Hepatocyte (in vitro differentiated cells): Measurements from ENCODE around the gene ZNF558. TPM values are rescaled to one million over a fixed set of nuclear protein-coding genes. Genes with fewer than 3 reads are reported as not detected.

Experiments used
- DNase-seq: peaks from one replicate; pipeline ENCODE4 v3.0.0-alpha.2; 2016; ENCODE audit warnings: low spot score
- H2AFZ ChIP-seq: fragments of 200-600 bp; sonication (generic); 2 replicates; pipeline ENCODE4 v1.6.0; 2016; ENCODE audit warnings: antibody characterized with exemption, mild to moderate bottlenecking
- H3K27ac ChIP-seq: fragments of 200-600 bp; sonication (generic); 2 replicates; pipeline ENCODE4 v1.5.1; 2016; ENCODE audit warnings: mild to moderate bottlenecking
- H3K27me3 ChIP-seq: fragments of 200-600 bp; sonication (generic); 2 replicates; pipeline ENCODE4 v1.6.1; 2016
- H3K36me3 ChIP-seq: fragments of 200-600 bp; sonication (generic); replicated peaks from 2 replicates; pipeline ENCODE4 v1.5.1; 2016; ENCODE audit warnings: low read depth; ENCODE audit not compliant: insufficient read depth
- H3K4me1 ChIP-seq: fragments of 200-600 bp; sonication (generic); 2 replicates; pipeline ENCODE4 v1.5.1; 2016; ENCODE audit warnings: mild to moderate bottlenecking, moderate library complexity; ENCODE audit not compliant: insufficient read depth
- H3K4me2 ChIP-seq: fragments of 200-600 bp; sonication (generic); 2 replicates; pipeline ENCODE4 v1.6.0; 2016
- H3K4me3 ChIP-seq: fragments of 200-600 bp; sonication (generic); 2 replicates; pipeline ENCODE4 v1.5.1; 2016; ENCODE audit warnings: mild to moderate bottlenecking
- H3K79me2 ChIP-seq: fragments of 200-600 bp; sonication (generic); 2 replicates; pipeline ENCODE4 v1.6.0; 2017; ENCODE audit warnings: mild to moderate bottlenecking
- H3K9me2 ChIP-seq: fragments of 200-600 bp; sonication (generic); replicated peaks from 2 replicates; pipeline ENCODE4 v1.6.0; 2017; ENCODE audit warnings: mild to moderate bottlenecking; ENCODE audit not compliant: insufficient read depth
- H3K9me3 ChIP-seq: fragments of 200-600 bp; sonication (generic); 2 replicates; pipeline ENCODE4 v1.5.1; 2016; ENCODE audit warnings: low read depth, mild to moderate bottlenecking
- H4K20me1 ChIP-seq: fragments of 200-600 bp; sonication (generic); 2 replicates; pipeline ENCODE4 v1.6.0; 2016; ENCODE audit warnings: mild to moderate bottlenecking; ENCODE audit not compliant: insufficient read depth, poor library complexity, severe bottlenecking
- EZH2 ChIP-seq: fragments of 200-600 bp; sonication (generic); IDR thresholded peaks from 2 replicates; pipeline ENCODE4 v1.6.1; 2016; ENCODE audit warnings: antibody characterized with exemption, mild to moderate bottlenecking, borderline replicate concordance
- EZH2phosphoT487 ChIP-seq: fragments of 200-600 bp; sonication (generic); IDR thresholded peaks from one replicate; pipeline ENCODE4 v1.6.1; 2018; ENCODE audit warnings: antibody characterized with exemption, mild to moderate bottlenecking, low read depth, moderate library complexity; ENCODE audit not compliant: unreplicated experiment, severe bottlenecking
- WGBS: methylation state at CpG from one replicate; pipeline ENCODE4 v1.1.6; 2016; ENCODE audit warnings: low lambda C conversion rate; ENCODE audit errors: missing lambda C conversion rate; 5-methylcytosine and 5-hydroxymethylcytosine counted together
- polyA plus RNA-seq: library from polyadenylated mRNA; unstranded; fragments of >200 nt; fragmentation: Nextera tagmentation; extraction: Ambion mirVana; gene quantifications from 2 replicates; pipeline ENCODE4 v1.2.1, GENCODE V29; 2016
- total RNA-seq: library from RNA; depleted of rRNA; stranded (reverse); fragments of >200 nt; gene quantifications from 2 replicates; pipeline ENCODE4 v1.2.3, GENCODE V29; 2014
- TF ChIP-seq, protein P1 (sequence below): fragments of 200-600 bp; sonication (generic); IDR thresholded peaks from 2 replicates; pipeline ENCODE4 v1.5.1; 2016; ENCODE audit warnings: antibody characterized with exemption, mild to moderate bottlenecking; ENCODE audit not compliant: poor library complexity

ZNF558 gene
- total and polyA plus RNA-seq, 2 experiments from 2014 or later, result 25.1 to 31.0 TPM

DNA sequence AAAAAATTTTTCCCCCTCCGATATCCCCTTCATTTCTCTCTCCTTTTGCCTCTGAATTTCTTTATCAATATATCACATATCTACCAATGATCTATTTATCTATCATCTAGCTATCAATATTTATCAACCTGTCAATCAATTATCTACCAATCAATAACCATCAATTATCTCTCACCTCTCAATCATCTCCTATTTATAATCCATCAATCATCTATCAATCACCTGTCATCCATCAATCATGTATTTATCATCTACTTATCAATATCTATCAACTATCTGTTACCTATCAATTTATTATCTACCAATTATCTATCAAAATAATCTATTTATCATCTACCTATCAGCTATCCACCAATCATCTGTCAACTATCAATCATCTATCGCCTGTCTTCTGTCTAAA, 17.1 kb upstream of the ZNF558 start:
- no peak for TF ChIP-seq EZH2phosphoT487
- H4K20me1 ChIP-seq, result no peaks in the 10 kb centered on the region
- 86% methylated on average over 2 of the region's 2 CpGs for WGBS
- H3K27ac ChIP-seq, result no peak overlapping the region
- DNase-seq, result no peak
- no peaks in the 10 kb centered on the region for H3K79me2 ChIP-seq
- no peak overlapping the region for H3K4me2 ChIP-seq
- no peaks in the 10 kb centered on the region for H3K4me1 ChIP-seq
- no peaks in the 10 kb centered on the region for H3K9me3 ChIP-seq
- H3K4me3 ChIP-seq, result no peak overlapping the region
- no peaks in the 10 kb centered on the region for H3K27me3 ChIP-seq
- H2AFZ ChIP-seq, result no peak overlapping the region
- no peaks in the 10 kb centered on the region for H3K9me2 ChIP-seq
- no peaks in the 10 kb centered on the region for H3K36me3 ChIP-seq

DNA sequence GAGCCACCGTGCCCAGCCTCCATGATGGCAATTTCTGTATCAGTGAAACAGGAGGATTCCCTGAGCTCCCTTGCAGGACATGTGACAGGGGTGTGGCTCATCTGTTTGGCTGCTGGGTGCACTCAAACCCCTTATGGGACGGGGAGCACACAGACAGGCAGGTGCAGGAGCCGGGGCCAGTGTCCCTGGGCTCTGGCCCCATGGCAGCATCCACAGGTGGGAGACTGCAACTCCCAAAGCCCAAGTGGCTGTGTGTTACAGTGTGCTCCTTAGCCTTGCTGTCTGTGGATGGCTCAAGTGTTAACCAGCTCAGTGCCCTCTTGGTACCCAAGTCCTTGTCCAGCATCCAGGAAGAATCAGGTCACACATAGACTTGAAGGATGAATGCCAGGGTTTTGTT, 14.7 kb upstream of the ZNF558 start:
- Histone ChIP-seq H2AFZ (no peak overlapping the region), H3K27me3 (no peaks in the 10 kb centered on the region), H3K9me3 (no peaks in the 10 kb centered on the region), H3K36me3 (no peaks in the 10 kb centered on the region), H3K4me2 (no peak overlapping the region), H3K79me2 (no peaks in the 10 kb centered on the region), H3K27ac (no peak overlapping the region), H3K9me2 (no peaks in the 10 kb centered on the region), H4K20me1 (no peaks in the 10 kb centered on the region), H3K4me3 (no peak overlapping the region), H3K4me1 (no peaks in the 10 kb centered on the region)
- DNase-seq, result no peak
- 83% methylated on average over 3 of the region's 3 CpGs for WGBS
- TF ChIP-seq EZH2phosphoT487 (no peak), EZH2 (no peak)
- TF ChIP-seq, protein P1, sequence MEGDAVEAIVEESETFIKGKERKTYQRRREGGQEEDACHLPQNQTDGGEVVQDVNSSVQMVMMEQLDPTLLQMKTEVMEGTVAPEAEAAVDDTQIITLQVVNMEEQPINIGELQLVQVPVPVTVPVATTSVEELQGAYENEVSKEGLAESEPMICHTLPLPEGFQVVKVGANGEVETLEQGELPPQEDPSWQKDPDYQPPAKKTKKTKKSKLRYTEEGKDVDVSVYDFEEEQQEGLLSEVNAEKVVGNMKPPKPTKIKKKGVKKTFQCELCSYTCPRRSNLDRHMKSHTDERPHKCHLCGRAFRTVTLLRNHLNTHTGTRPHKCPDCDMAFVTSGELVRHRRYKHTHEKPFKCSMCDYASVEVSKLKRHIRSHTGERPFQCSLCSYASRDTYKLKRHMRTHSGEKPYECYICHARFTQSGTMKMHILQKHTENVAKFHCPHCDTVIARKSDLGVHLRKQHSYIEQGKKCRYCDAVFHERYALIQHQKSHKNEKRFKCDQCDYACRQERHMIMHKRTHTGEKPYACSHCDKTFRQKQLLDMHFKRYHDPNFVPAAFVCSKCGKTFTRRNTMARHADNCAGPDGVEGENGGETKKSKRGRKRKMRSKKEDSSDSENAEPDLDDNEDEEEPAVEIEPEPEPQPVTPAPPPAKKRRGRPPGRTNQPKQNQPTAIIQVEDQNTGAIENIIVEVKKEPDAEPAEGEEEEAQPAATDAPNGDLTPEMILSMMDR, result no peak

DNA sequence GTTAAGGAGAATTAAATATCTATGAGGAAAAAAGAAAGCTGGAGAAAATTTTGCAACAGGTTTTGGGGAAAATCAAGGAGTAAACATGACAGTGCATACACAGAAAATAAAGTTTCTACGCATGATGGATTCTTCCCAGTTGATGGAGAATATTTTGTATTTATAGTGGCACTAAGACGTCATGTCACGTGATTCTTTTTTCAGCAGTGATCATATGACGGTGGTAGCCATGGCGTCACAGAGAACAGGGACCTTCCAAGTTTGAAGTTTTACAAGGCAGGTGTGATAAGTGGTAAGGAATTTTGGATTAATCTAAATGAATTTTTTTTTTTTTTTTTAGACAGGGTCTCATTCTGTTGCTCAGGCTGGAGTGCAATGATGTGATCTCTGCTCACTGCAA, 8.6 kb upstream of the ZNF558 start:
- H3K9me3 ChIP-seq, result no peaks in the 10 kb centered on the region
- no peaks in the 10 kb centered on the region for H3K36me3 ChIP-seq
- DNase-seq, result no peak
- H2AFZ ChIP-seq, result no peak overlapping the region
- no peaks in the 10 kb centered on the region for H3K9me2 ChIP-seq
- no peaks in the 10 kb centered on the region for H3K79me2 ChIP-seq
- no peaks in the 10 kb centered on the region for H4K20me1 ChIP-seq
- TF ChIP-seq EZH2phosphoT487 (no peak), EZH2 (no peak)
- TF ChIP-seq, protein P1, result no peak
- no peak overlapping the region for H3K27ac ChIP-seq
- H3K4me3 ChIP-seq, result no peak overlapping the region
- no peaks in the 10 kb centered on the region for H3K4me1 ChIP-seq
- H3K4me2 ChIP-seq, result no peak overlapping the region
- H3K27me3 ChIP-seq, result no peaks in the 10 kb centered on the region
- 85% methylated on average over 5 of the region's 5 CpGs for WGBS

DNA sequence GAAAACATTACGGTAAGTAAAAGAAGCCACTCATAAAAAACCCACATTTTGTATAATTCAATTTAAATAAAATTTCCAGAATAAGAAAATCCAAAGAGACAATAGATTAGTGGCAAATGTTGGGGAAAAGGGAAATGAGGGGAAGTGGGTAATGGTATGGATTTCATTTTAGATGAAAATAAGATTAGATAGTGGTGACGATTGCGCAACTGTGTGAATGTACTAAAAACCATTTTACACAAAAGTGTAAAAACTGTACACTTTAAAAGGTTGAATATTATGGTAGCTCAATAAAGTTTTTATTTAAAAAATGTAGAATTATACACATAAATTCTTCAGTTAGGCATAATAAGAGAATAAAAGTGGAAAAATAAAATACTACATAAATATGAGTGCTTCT, 3.8 kb upstream of the ZNF558 start:
- H3K27me3 ChIP-seq, result no peaks in the 10 kb centered on the region
- no peaks in the 10 kb centered on the region for H3K9me3 ChIP-seq
- peaks cover 4% of the 10 kb centered on the region for H3K79me2 ChIP-seq
- no peak for DNase-seq
- H3K4me2 ChIP-seq, result no peak overlapping the region
- no peaks in the 10 kb centered on the region for H4K20me1 ChIP-seq
- H3K36me3 ChIP-seq, result no peaks in the 10 kb centered on the region
- H3K4me1 ChIP-seq, result peaks cover 3% of the 10 kb centered on the region
- no peak overlapping the region for H3K27ac ChIP-seq
- no peak overlapping the region for H2AFZ ChIP-seq
- no peak overlapping the region for H3K4me3 ChIP-seq
- no peak for TF ChIP-seq EZH2
- 94% methylated on average over 3 of the region's 3 CpGs for WGBS
- no peaks in the 10 kb centered on the region for H3K9me2 ChIP-seq
